HepG2 (cell line): Measurements from ENCODE around the gene ST3GAL5. TPM values are rescaled to one million over a fixed set of nuclear protein-coding genes. Genes with fewer than 3 reads are reported as not detected.

Experiments
- FLYWCH1 ChIP-seq: sonication (generic); formaldehyde crosslinking; IDR thresholded peaks from 2 replicates; pipeline ENCODE4 v1.8.1; 2023; ENCODE audit warnings: mild to moderate bottlenecking, missing genetic modification reagents
- GATAD1 ChIP-seq: IDR thresholded peaks from 2 replicates; pipeline ENCODE4 v1.6.1; 2016; ENCODE audit warnings: missing genetic modification reagents, missing compliant biosample characterization
- NCOR1 ChIP-seq: fragments of 200-600 bp; sonication (generic); IDR thresholded peaks from 2 replicates; pipeline ENCODE4 v1.7.0; 2017; ENCODE audit warnings: antibody characterized with exemption, low read length, borderline replicate concordance
- SETDB1 ChIP-seq: sonication (generic); formaldehyde crosslinking; IDR thresholded peaks from 2 replicates; pipeline ENCODE4 v1.5.1; 2020; ENCODE audit warnings: missing genetic modification reagents, mild to moderate bottlenecking, borderline replicate concordance
- ZNF564 ChIP-seq: sonication (generic); formaldehyde crosslinking; IDR thresholded peaks from 2 replicates; pipeline ENCODE4 v1.8.1; 2023; ENCODE audit warnings: mild to moderate bottlenecking, missing genetic modification reagents
- ZNF672 ChIP-seq: sonication (generic); formaldehyde crosslinking; IDR thresholded peaks from 2 replicates; pipeline ENCODE4 v1.8.1; 2022; ENCODE audit warnings: missing genetic modification reagents
- ZNF782 ChIP-seq: sonication (generic); formaldehyde crosslinking; IDR thresholded peaks from 2 replicates; pipeline ENCODE4 v1.4.0; 2020; ENCODE audit warnings: missing genetic modification reagents, mild to moderate bottlenecking, borderline replicate concordance
- polyA plus RNA-seq, 8 experiments: library from polyadenylated mRNA; depleted of rRNA in 3 of 8; stranded (reverse) in 7 of 8; unstranded in 1 of 8; fragments of >200 nt; fragmentation: Illumina TruSeq in 4 of 8; extraction: Trizol in 4 of 8; gene quantifications; 2 replicates each; pipeline versions ENCODE4 v1.2.1 to v1.2.3, GENCODE V29; 2011 to 2016; ENCODE audit warnings: low read depth in 4 of 8, missing spikeins in 1 of 8, mixed read lengths in 1 of 8; ENCODE audit not compliant: insufficient read depth in 1 of 8
- total RNA-seq, 5 experiments: library from RNA; depleted of rRNA; stranded (reverse); fragments of >200 nt; fragmentation: Illumina TruSeq; extraction: Trizol; gene quantifications; 2 replicates each; pipeline ENCODE4 v1.2.3, GENCODE V29; 2016; ENCODE audit warnings: low read depth in 1 of 5
- TF ChIP-seq, protein P1 (sequence below): sonication (generic); formaldehyde crosslinking; IDR thresholded peaks from 2 replicates; pipeline ENCODE4 v1.4.0; 2020; ENCODE audit warnings: missing genetic modification reagents
- TF ChIP-seq, protein P2 (sequence below): IDR thresholded peaks from 2 replicates; pipeline ENCODE4 v1.6.1; 2016; ENCODE audit warnings: missing biosample characterization, missing genetic modification reagents, low read depth
- TF ChIP-seq, protein P3 (sequence below): fragments of 450-650 bp; IDR thresholded peaks from 2 replicates; pipeline ENCODE4 v1.6.1; 2016
- TF ChIP-seq, protein P4 (sequence below): sonication (generic); formaldehyde crosslinking; IDR thresholded peaks from 2 replicates; pipeline ENCODE4 v1.9.0; 2022; ENCODE audit warnings: missing genetic modification reagents, mild to moderate bottlenecking, borderline replicate concordance
- TF ChIP-seq, protein P5 (sequence below): sonication (generic); formaldehyde crosslinking; IDR thresholded peaks from 2 replicates; pipeline ENCODE4 v1.4.0; 2020; ENCODE audit warnings: mild to moderate bottlenecking, missing genetic modification reagents
- TF ChIP-seq, protein P6 (sequence below): sonication (generic); formaldehyde crosslinking; IDR thresholded peaks from 2 replicates; pipeline ENCODE4 v1.8.0; 2022; ENCODE audit warnings: missing genetic modification reagents, mild to moderate bottlenecking, borderline replicate concordance

The ST3GAL5 gene
- total and polyA plus RNA-seq, 2 of the 13 experiments (the other 11 are each of a cell fraction or from before 2014, with no cell fraction given) = 1.3 to 2.0 TPM

DNA sequence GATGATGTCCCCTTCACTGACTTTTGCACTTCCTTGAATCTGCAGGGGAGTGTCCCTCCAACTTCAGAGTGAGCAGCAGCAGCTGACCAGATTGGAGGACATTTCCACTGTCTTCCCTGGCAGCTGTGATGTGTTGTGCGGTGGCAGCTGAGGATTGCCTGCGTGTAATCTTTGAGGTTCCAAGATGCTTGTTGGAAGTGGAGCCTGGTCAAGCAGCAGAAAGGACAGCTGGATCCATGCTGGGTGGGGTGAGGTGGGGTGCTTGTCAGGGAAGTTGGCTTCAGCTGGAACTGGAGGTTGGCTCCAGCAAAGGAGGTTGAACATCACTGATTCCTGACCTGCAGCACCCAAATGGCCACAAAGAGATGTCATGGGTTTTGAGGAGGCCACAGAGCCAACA, 64.8 kb downstream of the ST3GAL5 start (continued):
- TF ChIP-seq, protein P1, sequence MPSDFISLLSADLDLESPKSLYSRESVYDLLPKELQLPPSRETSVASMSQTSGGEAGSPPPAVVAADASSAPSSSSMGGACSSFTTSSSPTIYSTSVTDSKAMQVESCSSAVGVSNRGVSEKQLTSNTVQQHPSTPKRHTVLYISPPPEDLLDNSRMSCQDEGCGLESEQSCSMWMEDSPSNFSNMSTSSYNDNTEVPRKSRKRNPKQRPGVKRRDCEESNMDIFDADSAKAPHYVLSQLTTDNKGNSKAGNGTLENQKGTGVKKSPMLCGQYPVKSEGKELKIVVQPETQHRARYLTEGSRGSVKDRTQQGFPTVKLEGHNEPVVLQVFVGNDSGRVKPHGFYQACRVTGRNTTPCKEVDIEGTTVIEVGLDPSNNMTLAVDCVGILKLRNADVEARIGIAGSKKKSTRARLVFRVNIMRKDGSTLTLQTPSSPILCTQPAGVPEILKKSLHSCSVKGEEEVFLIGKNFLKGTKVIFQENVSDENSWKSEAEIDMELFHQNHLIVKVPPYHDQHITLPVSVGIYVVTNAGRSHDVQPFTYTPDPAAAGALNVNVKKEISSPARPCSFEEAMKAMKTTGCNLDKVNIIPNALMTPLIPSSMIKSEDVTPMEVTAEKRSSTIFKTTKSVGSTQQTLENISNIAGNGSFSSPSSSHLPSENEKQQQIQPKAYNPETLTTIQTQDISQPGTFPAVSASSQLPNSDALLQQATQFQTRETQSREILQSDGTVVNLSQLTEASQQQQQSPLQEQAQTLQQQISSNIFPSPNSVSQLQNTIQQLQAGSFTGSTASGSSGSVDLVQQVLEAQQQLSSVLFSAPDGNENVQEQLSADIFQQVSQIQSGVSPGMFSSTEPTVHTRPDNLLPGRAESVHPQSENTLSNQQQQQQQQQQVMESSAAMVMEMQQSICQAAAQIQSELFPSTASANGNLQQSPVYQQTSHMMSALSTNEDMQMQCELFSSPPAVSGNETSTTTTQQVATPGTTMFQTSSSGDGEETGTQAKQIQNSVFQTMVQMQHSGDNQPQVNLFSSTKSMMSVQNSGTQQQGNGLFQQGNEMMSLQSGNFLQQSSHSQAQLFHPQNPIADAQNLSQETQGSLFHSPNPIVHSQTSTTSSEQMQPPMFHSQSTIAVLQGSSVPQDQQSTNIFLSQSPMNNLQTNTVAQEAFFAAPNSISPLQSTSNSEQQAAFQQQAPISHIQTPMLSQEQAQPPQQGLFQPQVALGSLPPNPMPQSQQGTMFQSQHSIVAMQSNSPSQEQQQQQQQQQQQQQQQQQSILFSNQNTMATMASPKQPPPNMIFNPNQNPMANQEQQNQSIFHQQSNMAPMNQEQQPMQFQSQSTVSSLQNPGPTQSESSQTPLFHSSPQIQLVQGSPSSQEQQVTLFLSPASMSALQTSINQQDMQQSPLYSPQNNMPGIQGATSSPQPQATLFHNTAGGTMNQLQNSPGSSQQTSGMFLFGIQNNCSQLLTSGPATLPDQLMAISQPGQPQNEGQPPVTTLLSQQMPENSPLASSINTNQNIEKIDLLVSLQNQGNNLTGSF (CRISPR knock-in tag) = no peak
- TF ChIP-seq ZNF672 (CRISPR knock-in tag) (no peak), ZNF782 (CRISPR knock-in tag) (no peak), GATAD1 (CRISPR knock-in tag) (no peak), FLYWCH1 (CRISPR knock-in tag) (no peak), NCOR1 (no peak), SETDB1 (CRISPR knock-in tag) (no peak), ZNF564 (CRISPR knock-in tag) (no peak)
- TF ChIP-seq, protein P2, sequence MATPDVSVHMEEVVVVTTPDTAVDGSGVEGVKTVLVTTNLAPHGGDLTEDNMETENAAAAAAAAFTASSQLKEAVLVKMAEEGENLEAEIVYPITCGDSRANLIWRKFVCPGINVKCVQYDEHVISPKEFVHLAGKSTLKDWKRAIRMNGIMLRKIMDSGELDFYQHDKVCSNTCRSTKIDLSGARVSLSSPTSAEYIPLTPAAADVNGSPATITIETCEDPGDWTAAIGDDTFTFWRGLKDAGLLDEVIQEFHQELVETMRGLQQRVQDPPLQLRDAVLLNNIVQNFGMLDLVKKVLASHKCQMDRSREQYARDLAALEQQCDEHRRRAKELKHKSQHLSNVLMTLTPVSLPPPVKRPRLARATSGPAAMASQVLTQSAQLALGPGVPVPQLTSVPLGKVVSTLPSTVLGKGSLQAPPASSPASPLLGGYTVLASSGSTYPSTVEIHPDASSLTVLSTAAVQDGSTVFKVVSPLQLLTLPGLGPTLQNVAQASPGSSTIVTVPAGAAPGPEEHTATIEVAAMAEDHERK (CRISPR knock-in tag) = no peak
- TF ChIP-seq, protein P3, sequence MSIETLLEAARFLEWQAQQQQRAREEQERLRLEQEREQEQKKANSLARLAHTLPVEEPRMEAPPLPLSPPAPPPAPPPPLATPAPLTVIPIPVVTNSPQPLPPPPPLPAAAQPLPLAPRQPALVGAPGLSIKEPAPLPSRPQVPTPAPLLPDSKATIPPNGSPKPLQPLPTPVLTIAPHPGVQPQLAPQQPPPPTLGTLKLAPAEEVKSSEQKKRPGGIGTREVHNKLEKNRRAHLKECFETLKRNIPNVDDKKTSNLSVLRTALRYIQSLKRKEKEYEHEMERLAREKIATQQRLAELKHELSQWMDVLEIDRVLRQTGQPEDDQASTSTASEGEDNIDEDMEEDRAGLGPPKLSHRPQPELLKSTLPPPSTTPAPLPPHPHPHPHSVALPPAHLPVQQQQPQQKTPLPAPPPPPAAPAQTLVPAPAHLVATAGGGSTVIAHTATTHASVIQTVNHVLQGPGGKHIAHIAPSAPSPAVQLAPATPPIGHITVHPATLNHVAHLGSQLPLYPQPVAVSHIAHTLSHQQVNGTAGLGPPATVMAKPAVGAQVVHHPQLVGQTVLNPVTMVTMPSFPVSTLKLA = no peak
- TF ChIP-seq, protein P4, sequence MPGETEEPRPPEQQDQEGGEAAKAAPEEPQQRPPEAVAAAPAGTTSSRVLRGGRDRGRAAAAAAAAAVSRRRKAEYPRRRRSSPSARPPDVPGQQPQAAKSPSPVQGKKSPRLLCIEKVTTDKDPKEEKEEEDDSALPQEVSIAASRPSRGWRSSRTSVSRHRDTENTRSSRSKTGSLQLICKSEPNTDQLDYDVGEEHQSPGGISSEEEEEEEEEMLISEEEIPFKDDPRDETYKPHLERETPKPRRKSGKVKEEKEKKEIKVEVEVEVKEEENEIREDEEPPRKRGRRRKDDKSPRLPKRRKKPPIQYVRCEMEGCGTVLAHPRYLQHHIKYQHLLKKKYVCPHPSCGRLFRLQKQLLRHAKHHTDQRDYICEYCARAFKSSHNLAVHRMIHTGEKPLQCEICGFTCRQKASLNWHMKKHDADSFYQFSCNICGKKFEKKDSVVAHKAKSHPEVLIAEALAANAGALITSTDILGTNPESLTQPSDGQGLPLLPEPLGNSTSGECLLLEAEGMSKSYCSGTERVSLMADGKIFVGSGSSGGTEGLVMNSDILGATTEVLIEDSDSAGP (CRISPR knock-in tag) = no peak
- TF ChIP-seq, protein P5, sequence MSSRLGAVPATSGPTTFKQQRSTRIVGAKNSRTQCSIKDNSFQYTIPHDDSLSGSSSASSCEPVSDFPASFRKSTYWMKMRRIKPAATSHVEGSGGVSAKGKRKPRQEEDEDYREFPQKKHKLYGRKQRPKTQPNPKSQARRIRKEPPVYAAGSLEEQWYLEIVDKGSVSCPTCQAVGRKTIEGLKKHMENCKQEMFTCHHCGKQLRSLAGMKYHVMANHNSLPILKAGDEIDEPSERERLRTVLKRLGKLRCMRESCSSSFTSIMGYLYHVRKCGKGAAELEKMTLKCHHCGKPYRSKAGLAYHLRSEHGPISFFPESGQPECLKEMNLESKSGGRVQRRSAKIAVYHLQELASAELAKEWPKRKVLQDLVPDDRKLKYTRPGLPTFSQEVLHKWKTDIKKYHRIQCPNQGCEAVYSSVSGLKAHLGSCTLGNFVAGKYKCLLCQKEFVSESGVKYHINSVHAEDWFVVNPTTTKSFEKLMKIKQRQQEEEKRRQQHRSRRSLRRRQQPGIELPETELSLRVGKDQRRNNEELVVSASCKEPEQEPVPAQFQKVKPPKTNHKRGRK (CRISPR knock-in tag) = no peak
- TF ChIP-seq, protein P6, sequence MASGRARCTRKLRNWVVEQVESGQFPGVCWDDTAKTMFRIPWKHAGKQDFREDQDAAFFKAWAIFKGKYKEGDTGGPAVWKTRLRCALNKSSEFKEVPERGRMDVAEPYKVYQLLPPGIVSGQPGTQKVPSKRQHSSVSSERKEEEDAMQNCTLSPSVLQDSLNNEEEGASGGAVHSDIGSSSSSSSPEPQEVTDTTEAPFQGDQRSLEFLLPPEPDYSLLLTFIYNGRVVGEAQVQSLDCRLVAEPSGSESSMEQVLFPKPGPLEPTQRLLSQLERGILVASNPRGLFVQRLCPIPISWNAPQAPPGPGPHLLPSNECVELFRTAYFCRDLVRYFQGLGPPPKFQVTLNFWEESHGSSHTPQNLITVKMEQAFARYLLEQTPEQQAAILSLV (CRISPR knock-in tag) = no peak
